ENCODE results near the gene NHS.

GRCh38 chrX:17375637-17376430 is 834 bp downstream of the NHS start:
- TF ChIP-seq POLR2AphosphoS5 (IDR thresholded peaks at IDR 0.05; ENCODE audit: low read depth, low read length) (no peak), SIN3A (IDR thresholded peaks at IDR 0.05; ENCODE audit: borderline replicate concordance, insufficient read depth, low read length) (no peak), TAF1 (IDR thresholded peaks at IDR 0.05; ENCODE audit: borderline replicate concordance, insufficient read depth, low read length) (no peak), FOXP2 (optimal IDR thresholded peaks at IDR 0.05; ENCODE audit: borderline replicate concordance, extremely low read depth, extremely low read length, insufficient read depth) (no peak)
- TF ChIP-seq, protein P1, sequence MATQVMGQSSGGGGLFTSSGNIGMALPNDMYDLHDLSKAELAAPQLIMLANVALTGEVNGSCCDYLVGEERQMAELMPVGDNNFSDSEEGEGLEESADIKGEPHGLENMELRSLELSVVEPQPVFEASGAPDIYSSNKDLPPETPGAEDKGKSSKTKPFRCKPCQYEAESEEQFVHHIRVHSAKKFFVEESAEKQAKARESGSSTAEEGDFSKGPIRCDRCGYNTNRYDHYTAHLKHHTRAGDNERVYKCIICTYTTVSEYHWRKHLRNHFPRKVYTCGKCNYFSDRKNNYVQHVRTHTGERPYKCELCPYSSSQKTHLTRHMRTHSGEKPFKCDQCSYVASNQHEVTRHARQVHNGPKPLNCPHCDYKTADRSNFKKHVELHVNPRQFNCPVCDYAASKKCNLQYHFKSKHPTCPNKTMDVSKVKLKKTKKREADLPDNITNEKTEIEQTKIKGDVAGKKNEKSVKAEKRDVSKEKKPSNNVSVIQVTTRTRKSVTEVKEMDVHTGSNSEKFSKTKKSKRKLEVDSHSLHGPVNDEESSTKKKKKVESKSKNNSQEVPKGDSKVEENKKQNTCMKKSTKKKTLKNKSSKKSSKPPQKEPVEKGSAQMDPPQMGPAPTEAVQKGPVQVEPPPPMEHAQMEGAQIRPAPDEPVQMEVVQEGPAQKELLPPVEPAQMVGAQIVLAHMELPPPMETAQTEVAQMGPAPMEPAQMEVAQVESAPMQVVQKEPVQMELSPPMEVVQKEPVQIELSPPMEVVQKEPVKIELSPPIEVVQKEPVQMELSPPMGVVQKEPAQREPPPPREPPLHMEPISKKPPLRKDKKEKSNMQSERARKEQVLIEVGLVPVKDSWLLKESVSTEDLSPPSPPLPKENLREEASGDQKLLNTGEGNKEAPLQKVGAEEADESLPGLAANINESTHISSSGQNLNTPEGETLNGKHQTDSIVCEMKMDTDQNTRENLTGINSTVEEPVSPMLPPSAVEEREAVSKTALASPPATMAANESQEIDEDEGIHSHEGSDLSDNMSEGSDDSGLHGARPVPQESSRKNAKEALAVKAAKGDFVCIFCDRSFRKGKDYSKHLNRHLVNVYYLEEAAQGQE (IDR thresholded peaks at IDR 0.05; ENCODE audit: insufficient read depth in 1 of 2, low read depth in 2 of 2, low read length in 2 of 2) = no peak

All from PFSK-1 (cell line).